Measurements from ENCODE around the gene FAAP20.

Gene FAAP20

GRCh38 chr1:2175055-2175414, 19.5 kb downstream of the FAAP20 start:
- Histone ChIP-seq H3K79me2 (ENCODE audit: insufficient read depth, low read length) (no peaks in the 10 kb centered on the region), H3F3A (ENCODE audit: low read depth) (no peaks in the 10 kb centered on the region), H2AFZ (ENCODE audit: low read length) (no peak overlapping the region), H3K9ac (ENCODE audit: low read depth, low read length, poor library complexity, severe bottlenecking) (no peak overlapping the region), H3K36me3 (ENCODE audit: insufficient read depth, low read length) (no peaks in the 10 kb centered on the region), H4K20me1 (ENCODE audit: insufficient read depth, low read length, poor library complexity, severe bottlenecking) (no peaks in the 10 kb centered on the region), H3K4me2 (ENCODE audit: low read depth, low read length, poor library complexity, severe bottlenecking) (no peak overlapping the region), H3K27me3 (ENCODE audit: insufficient read depth, low read length, poor library complexity, severe bottlenecking) (no peaks in the 10 kb centered on the region), H3K9me2 (replicated peaks; ENCODE audit: low read depth, low read length) (no peaks in the 10 kb centered on the region), H3K4me1 (ENCODE audit: insufficient read depth, low read length, poor library complexity, severe bottlenecking) (no peaks in the 10 kb centered on the region), H3K4me3 (ENCODE audit: low read length, poor library complexity, severe bottlenecking) (no peak overlapping the region), H3K9me3 (ENCODE audit: insufficient read depth, low read depth, low read length) (no peaks in the 10 kb centered on the region)
- no peak for TF ChIP-seq EZH2phosphoT487 (IDR thresholded peaks at IDR 0.05; ENCODE audit: borderline replicate concordance)
- no peak for TF ChIP-seq CTCF (conservative IDR thresholded peaks at IDR 0.05; ENCODE audit: low read length)

- H2AFZ ChIP-seq (ENCODE audit: low read length): no peak overlapping the region
- no peaks in the 10 kb centered on the region for H3K9me3 ChIP-seq (ENCODE audit: insufficient read depth, low read depth, low read length)
- no peaks in the 10 kb centered on the region for H3K9me2 ChIP-seq (replicated peaks; ENCODE audit: low read depth, low read length)
- H3K4me3 ChIP-seq (ENCODE audit: low read length, poor library complexity, severe bottlenecking): no peak overlapping the region
- H3K36me3 ChIP-seq (ENCODE audit: insufficient read depth, low read length): no peaks in the 10 kb centered on the region
- no peaks in the 10 kb centered on the region for H3K79me2 ChIP-seq (ENCODE audit: insufficient read depth, low read length)
- TF ChIP-seq EZH2phosphoT487 (IDR thresholded peaks at IDR 0.05; ENCODE audit: borderline replicate concordance): no peak
- peak; percentile 86 for TF ChIP-seq CTCF (conservative IDR thresholded peaks at IDR 0.05; ENCODE audit: low read length)
- H3K27me3 ChIP-seq (ENCODE audit: insufficient read depth, low read length, poor library complexity, severe bottlenecking): no peaks in the 10 kb centered on the region
- H3K4me1 ChIP-seq (ENCODE audit: insufficient read depth, low read length, poor library complexity, severe bottlenecking): no peaks in the 10 kb centered on the region
- no peaks in the 10 kb centered on the region for H4K20me1 ChIP-seq (ENCODE audit: insufficient read depth, low read length, poor library complexity, severe bottlenecking)
- H3K4me2 ChIP-seq (ENCODE audit: low read depth, low read length, poor library complexity, severe bottlenecking): no peak overlapping the region
- no peak overlapping the region for H3K9ac ChIP-seq (ENCODE audit: low read depth, low read length, poor library complexity, severe bottlenecking)
- no peaks in the 10 kb centered on the region for H3F3A ChIP-seq (ENCODE audit: low read depth)
These were observed 20.1 kb downstream of the FAAP20 start for GRCh38 chr1:2174348-2175054.

DNA sequence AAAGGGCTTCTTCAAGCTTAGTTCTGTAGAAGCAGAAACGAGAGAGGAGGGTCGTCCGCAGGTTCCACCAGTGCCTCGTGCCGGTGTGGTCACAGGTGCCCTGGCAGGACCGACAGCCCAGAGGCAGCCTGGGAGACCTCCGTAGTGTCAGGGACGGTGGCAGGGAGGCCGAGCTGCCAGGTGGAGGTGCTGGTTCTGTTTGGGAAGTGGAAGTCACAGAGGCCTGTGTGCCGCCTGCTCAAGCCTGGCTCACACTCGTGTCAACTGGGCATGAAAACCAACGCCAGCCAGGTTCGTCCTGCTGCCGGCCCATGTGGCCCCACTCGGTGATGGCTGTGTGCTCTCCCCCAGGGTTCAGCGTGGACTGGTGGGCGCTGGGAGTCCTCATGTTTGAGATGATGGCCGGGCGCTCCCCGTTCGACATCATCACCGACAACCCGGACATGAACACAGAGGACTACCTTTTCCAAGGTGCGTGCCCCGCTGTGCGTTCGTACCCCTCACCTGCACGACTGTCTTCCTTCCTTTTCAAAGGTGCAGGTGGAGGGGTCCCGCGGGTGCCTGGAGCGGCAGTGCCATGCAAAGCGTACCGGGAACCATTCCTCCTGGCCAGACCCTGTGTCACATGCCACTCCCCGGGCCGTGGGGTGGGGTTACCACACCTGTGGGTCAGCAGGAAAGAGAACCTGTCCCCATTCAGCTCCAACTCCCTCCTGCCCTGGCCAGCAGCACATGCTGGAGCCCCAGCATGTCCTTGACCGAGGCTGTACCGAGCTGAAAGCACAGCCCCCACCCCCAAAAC, 20.8 kb downstream of the FAAP20 start:
- Histone ChIP-seq H3K9ac (ENCODE audit: low read depth, low read length, poor library complexity, severe bottlenecking) (no peak overlapping the region), H4K20me1 (ENCODE audit: insufficient read depth, low read length, poor library complexity, severe bottlenecking) (no peaks in the 10 kb centered on the region), H2AFZ (ENCODE audit: low read length) (no peak overlapping the region)

More for the DNA sequence above, 20.8 kb downstream of the FAAP20 start:
- H3K79me2 ChIP-seq (ENCODE audit: insufficient read depth, low read length): no peaks in the 10 kb centered on the region
- no peaks in the 10 kb centered on the region for H3F3A ChIP-seq (ENCODE audit: low read depth)
- no peak overlapping the region for H3K4me3 ChIP-seq (ENCODE audit: low read length, poor library complexity, severe bottlenecking)
- H3K9me3 ChIP-seq (ENCODE audit: insufficient read depth, low read depth, low read length): no peaks in the 10 kb centered on the region
- H3K4me1 ChIP-seq (ENCODE audit: insufficient read depth, low read length, poor library complexity, severe bottlenecking): no peaks in the 10 kb centered on the region
- H3K9me2 ChIP-seq (replicated peaks; ENCODE audit: low read depth, low read length): no peaks in the 10 kb centered on the region
- no peaks in the 10 kb centered on the region for H3K36me3 ChIP-seq (ENCODE audit: insufficient read depth, low read length)
- no peak overlapping the region for H3K4me2 ChIP-seq (ENCODE audit: low read depth, low read length, poor library complexity, severe bottlenecking)
- TF ChIP-seq EZH2phosphoT487 (IDR thresholded peaks at IDR 0.05; ENCODE audit: borderline replicate concordance): no peak
- no peak for TF ChIP-seq CTCF (conservative IDR thresholded peaks at IDR 0.05; ENCODE audit: low read length)
- H3K27me3 ChIP-seq (ENCODE audit: insufficient read depth, low read length, poor library complexity, severe bottlenecking): no peaks in the 10 kb centered on the region

Data from Loucy (cell line).